HUES6 (cell line): Measurements from ENCODE around the gene SLC15A3.

Source experiments
- H3K27ac ChIP-seq: 2 replicates; pipeline ENCODE4 v1.7.0; 2013; ENCODE audit warnings: low read depth, mild to moderate bottlenecking, low read length, inconsistent platforms
- H3K27me3 ChIP-seq: 2 replicates; pipeline ENCODE4 v1.6.1; 2013; ENCODE audit warnings: low read length; ENCODE audit not compliant: control insufficient read depth, insufficient read depth
- H3K36me3 ChIP-seq: 2 replicates; pipeline ENCODE4 v1.6.1; 2013; ENCODE audit warnings: low read length; ENCODE audit not compliant: control insufficient read depth, insufficient read depth
- H3K4me1 ChIP-seq: 2 replicates; pipeline ENCODE4 v1.6.1; 2013; ENCODE audit warnings: low read length; ENCODE audit not compliant: control insufficient read depth, insufficient read depth
- H3K4me3 ChIP-seq: 2 replicates; pipeline ENCODE4 v1.5.1; 2013; ENCODE audit warnings: low read depth, low read length
- H3K9ac ChIP-seq: one replicate; pipeline ENCODE4 v1.6.1; 2013; ENCODE audit warnings: mild to moderate bottlenecking, low read length
- H3K9me3 ChIP-seq: 2 replicates; pipeline ENCODE4 v1.6.1; 2013; ENCODE audit warnings: low read depth, low read length; ENCODE audit not compliant: control insufficient read depth, insufficient read depth

Gene SLC15A3

GRCh38 chr11:60889869-60890311 is 62.1 kb downstream of the SLC15A3 start:
- no peaks in the 10 kb centered on the region for H3K27me3 ChIP-seq
- no peaks in the 10 kb centered on the region for H3K9me3 ChIP-seq
- no peak overlapping the region for H3K9ac ChIP-seq
- no peak overlapping the region for H3K4me3 ChIP-seq
- H3K4me1 ChIP-seq, result no peaks in the 10 kb centered on the region
- H3K36me3 ChIP-seq, result peaks cover 50% of the 10 kb centered on the region
- no peak overlapping the region for H3K27ac ChIP-seq

GRCh38 chr11:60887556-60887955 is 64.4 kb downstream of the SLC15A3 start:
- Histone ChIP-seq H3K27me3 (no peaks in the 10 kb centered on the region), H3K4me3 (no peak overlapping the region), H3K27ac (no peak overlapping the region), H3K9me3 (no peaks in the 10 kb centered on the region), H3K9ac (no peak overlapping the region), H3K36me3 (peaks cover 29% of the 10 kb centered on the region), H3K4me1 (no peaks in the 10 kb centered on the region)
